ENCODE measurements around the gene ADAM17.

Gene ADAM17

DNA sequence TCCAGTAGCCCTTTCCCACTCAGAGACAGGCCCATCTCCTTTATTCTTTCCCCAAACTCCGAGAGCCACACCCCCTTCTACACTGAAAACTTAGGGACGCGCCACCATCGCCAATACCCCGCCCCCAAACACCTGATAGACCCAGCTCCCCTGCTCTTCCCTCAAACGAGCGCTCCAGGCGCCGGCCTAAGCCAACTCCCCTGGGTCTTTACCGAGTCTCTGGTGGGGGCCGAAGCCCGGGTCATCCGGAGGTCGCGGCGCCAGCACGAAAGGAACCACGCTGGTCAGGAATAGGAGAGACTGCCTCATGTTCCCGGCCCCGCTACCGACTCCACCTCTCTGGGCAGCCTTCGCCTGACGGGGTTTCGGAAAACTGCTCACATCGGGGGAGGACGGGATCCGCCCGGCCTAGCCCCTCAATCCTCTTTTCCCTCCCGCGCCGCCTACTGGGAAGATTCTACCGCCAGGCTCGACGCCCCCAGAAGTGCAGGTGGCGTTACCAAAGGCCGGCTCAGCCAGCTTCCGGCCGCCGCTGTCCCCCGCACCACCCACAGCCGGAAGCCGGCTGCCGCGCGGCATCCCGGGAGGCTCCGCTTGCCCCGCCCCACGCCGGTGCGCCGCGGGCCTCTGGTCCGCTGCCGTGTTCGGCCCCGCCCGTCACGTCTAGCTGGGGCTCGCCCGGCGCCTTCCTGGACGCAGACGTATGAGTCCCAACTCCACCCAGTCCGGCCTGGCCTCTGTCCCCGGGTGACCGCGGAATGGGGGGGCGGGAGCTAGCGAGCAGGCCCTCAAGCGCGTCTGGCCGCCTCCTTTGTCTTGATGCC is at the start of gene ADAM17:
Gene ADAM17, minus strand, starts transcription at position 534 of the 824 bp plus-strand sequence. Its CDS starts 225 bp downstream, at position 309.
- Histone ChIP-seq H3K36me3 (ENCODE audit: control insufficient read depth, insufficient read depth, low read length) (no peaks in the 10 kb centered on the region), H3K27me3 (replicated peaks; ENCODE audit: control insufficient read depth, insufficient read depth, low read length) (no peaks in the 10 kb centered on the region), H3K4me3 (replicated peaks; ENCODE audit: low read depth, low read length) (peak within 1 kb of the TSS; percentile 98)
- DNase-seq (ENCODE audit: extremely low read depth, insufficient read length) = peak; percentile 97
- peak; percentile 50 for TF ChIP-seq CTCF (IDR thresholded peaks at IDR 0.05; ENCODE audit: insufficient read depth, low read length, poor library complexity, severe bottlenecking)

DNA sequence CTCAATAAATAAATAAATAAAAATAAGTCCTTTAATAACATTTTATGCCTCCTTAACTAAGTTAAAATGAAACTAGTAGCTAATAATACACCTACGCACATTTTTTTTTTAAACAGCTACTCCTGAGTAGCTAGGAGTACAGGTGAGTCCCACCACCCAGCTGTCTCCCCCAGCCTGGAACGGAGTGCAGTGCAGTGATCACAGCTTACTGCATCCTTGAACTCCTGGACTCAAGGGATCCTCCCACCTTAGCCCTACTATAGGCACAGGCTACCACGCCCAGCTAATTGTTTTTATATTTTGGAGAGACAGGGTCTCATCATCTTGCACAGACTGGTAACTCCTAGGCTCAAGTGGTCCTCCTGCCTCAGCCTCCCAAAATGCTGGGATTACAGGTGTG is 46.8 kb upstream of the ADAM17 start:
- H3K36me3 ChIP-seq (ENCODE audit: control insufficient read depth, insufficient read depth, low read length) = peaks cover 3% of the 10 kb centered on the region

GRCh38 chr2:9601397-9601796 is 45.8 kb upstream of the ADAM17 start:
- no peak for TF ChIP-seq CTCF (IDR thresholded peaks at IDR 0.05; ENCODE audit: insufficient read depth, low read length, poor library complexity, severe bottlenecking)
- H3K27me3 ChIP-seq (replicated peaks; ENCODE audit: control insufficient read depth, insufficient read depth, low read length) = no peaks in the 10 kb centered on the region
- peaks cover 3% of the 10 kb centered on the region for H3K36me3 ChIP-seq (ENCODE audit: control insufficient read depth, insufficient read depth, low read length)
- no peak overlapping the region for H3K4me3 ChIP-seq (replicated peaks; ENCODE audit: low read depth, low read length)
- no peak for DNase-seq (ENCODE audit: extremely low read depth, insufficient read length)

More for the DNA sequence above, 46.8 kb upstream of the ADAM17 start:
- Histone ChIP-seq H3K4me3 (replicated peaks; ENCODE audit: low read depth, low read length) (no peak overlapping the region), H3K27me3 (replicated peaks; ENCODE audit: control insufficient read depth, insufficient read depth, low read length) (no peaks in the 10 kb centered on the region)
- DNase-seq (ENCODE audit: extremely low read depth, insufficient read length) = no peak
- no peak for TF ChIP-seq CTCF (IDR thresholded peaks at IDR 0.05; ENCODE audit: insufficient read depth, low read length, poor library complexity, severe bottlenecking)

DNA sequence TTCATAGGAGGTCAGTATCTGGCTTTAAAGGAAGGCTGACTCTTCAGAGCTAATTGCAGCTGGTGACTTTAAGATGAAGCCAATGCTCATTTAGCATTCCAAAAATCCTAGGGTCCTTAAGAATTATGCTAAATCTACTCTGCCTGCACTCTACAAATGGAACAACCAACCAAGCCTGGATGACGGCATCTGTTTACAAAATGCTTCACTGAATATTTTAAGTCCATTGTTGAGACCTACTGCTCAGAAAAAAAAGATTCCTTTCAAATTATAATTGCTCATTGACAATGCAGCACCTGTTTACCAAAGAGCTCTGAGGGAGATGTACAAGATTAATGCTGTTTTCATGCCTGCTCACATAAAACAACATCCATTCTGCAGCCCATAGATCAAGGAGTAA is 43.8 kb upstream of the ADAM17 start:
- DNase-seq (ENCODE audit: extremely low read depth, insufficient read length) = no peak
- H3K36me3 ChIP-seq (ENCODE audit: control insufficient read depth, insufficient read depth, low read length) = peaks cover 3% of the 10 kb centered on the region
- no peaks in the 10 kb centered on the region for H3K27me3 ChIP-seq (replicated peaks; ENCODE audit: control insufficient read depth, insufficient read depth, low read length)
- no peak for TF ChIP-seq CTCF (IDR thresholded peaks at IDR 0.05; ENCODE audit: insufficient read depth, low read length, poor library complexity, severe bottlenecking)
- H3K4me3 ChIP-seq (replicated peaks; ENCODE audit: low read depth, low read length) = no peak overlapping the region

GRCh38 chr2:9596621-9597311 is 41.1 kb upstream of the ADAM17 start:
- TF ChIP-seq CTCF (IDR thresholded peaks at IDR 0.05; ENCODE audit: insufficient read depth, low read length, poor library complexity, severe bottlenecking) = no peak
- H3K27me3 ChIP-seq (replicated peaks; ENCODE audit: control insufficient read depth, insufficient read depth, low read length) = no peaks in the 10 kb centered on the region
- H3K4me3 ChIP-seq (replicated peaks; ENCODE audit: low read depth, low read length) = peak overlapping the region; percentile 37
- DNase-seq (ENCODE audit: extremely low read depth, insufficient read length) = peak; percentile 22
- H3K36me3 ChIP-seq (ENCODE audit: control insufficient read depth, insufficient read depth, low read length) = peaks cover 3% of the 10 kb centered on the region

All from GM06990 (cell line).